K562 (cell line): ENCODE measurements around the gene SMCHD1. TPM values are rescaled to one million over a fixed set of nuclear protein-coding genes. Genes with fewer than 3 reads are reported as not detected.
"Not testable (repeated sequence)": the region's sequence is repeated elsewhere in the genome, so short reads cannot be mapped to it uniquely, and the experiment has no call there.

Source experiments
- ATAC-seq: fragments of 200-7000 bp; cut with Tn5 transposase; 3 replicates; pipeline ENCODE4 v1.9.1; 2020; ENCODE audit warnings: moderate library complexity
- BruUV-seq: library from RNA; stranded (reverse); fragments of 400-500 nt; replicated peaks from 2 replicates; lab custom pipeline; 2021; lab: Mats Ljungman, UMichigan
- CTCF ChIA-PET: fragments of 300-600 bp; formaldehyde crosslinking; extraction: SDS; loops from one replicate; lab custom pipeline; 2021; ENCODE audit warnings: low intra/inter-chr PET ratio; lab: Yijun Ruan, JAX
- POLR2A ChIA-PET: fragments of 300-600, 350-650 bp; sonication (Branson Sonifier 250); formaldehyde crosslinking; extraction: SDS; loops from one replicate; lab custom pipeline; 2021; ENCODE audit warnings: antibody characterized with exemption, inconsistent platforms; lab: Yijun Ruan, JAX
- DNase-seq, 4 experiments: peaks; one replicate each; pipeline versions ENCODE4 v3.0.0 to v3.0.0-alpha.2; 2011 to 2018; ENCODE audit warnings: low spot score in 3 of 4, mixed read lengths in 3 of 4; ENCODE audit errors: extremely low read depth in 1 of 4
- FAIRE-seq: peaks from 2 replicates; lab custom pipeline; 2011; peaks lifted over from hg19 to GRCh38; lab: Jason Lieb, UNC
- H2AFZ ChIP-seq: 2 replicates; pipeline ENCODE4 v1.6.0; 2011; ENCODE audit warnings: low read depth, low read length, control low read depth, inconsistent platforms
- H3K27ac ChIP-seq: fragments of 200-600 bp; 3 replicates; pipeline ENCODE4 v1.8.0; 2011; ENCODE audit warnings: low read depth, mild to moderate bottlenecking, control low read depth, inconsistent platforms, low read length, moderate library complexity, mixed read lengths; ENCODE audit errors: extremely low read depth
- H3K27me3 ChIP-seq, 2 experiments: fragments of 300-600 bp in 1 of 2; 2 replicates in 1 of 2; 3 replicates in 1 of 2; pipeline versions ENCODE4 v1.6.0 to v1.8.0; 2011; ENCODE audit warnings: inconsistent platforms in 2 of 2, low read length in 2 of 2, mild to moderate bottlenecking in 1 of 2, mixed read lengths in 1 of 2, moderate library complexity in 1 of 2; ENCODE audit not compliant: control insufficient read depth in 2 of 2, insufficient read depth in 2 of 2
- H3K36me3 ChIP-seq: fragments of 300-600 bp; 3 replicates; pipeline ENCODE4 v1.8.0; 2011; ENCODE audit warnings: mild to moderate bottlenecking, low read length, inconsistent platforms; ENCODE audit not compliant: control insufficient read depth, insufficient read depth
- H3K4me1 ChIP-seq, 2 experiments: fragments of 200-600 bp in 1 of 2; replicated peaks in 1 of 2; 2 replicates in 1 of 2; 3 replicates in 1 of 2; pipeline versions ENCODE4 v1.5.1 to v1.8.0; 2011; ENCODE audit warnings: inconsistent platforms in 2 of 2, low read length in 2 of 2, mild to moderate bottlenecking in 1 of 2, mixed read lengths in 1 of 2, moderate library complexity in 1 of 2; ENCODE audit not compliant: control insufficient read depth in 2 of 2, insufficient read depth in 2 of 2
- H3K4me2 ChIP-seq: 2 replicates; pipeline ENCODE4 v1.6.1; 2011; ENCODE audit warnings: low read length, control low read depth, inconsistent platforms, mixed read lengths; ENCODE audit not compliant: insufficient read depth
- H3K4me3 ChIP-seq: fragments of 200-600 bp; sonication (generic), shearing (Covaris generic); 2 replicates; pipeline ENCODE4 v1.5.1; 2016; ENCODE audit warnings: control low read depth, inconsistent platforms
- H3K79me2 ChIP-seq: fragments of 200-600 bp; 3 replicates; pipeline ENCODE4 v1.8.0; 2011; ENCODE audit warnings: low read length, inconsistent platforms; ENCODE audit not compliant: control insufficient read depth, insufficient read depth
- H3K9ac ChIP-seq, 2 experiments: 2 replicates each; pipeline versions ENCODE4 v1.6.0 to v1.6.1; 2011; ENCODE audit warnings: low read depth in 2 of 2, low read length in 2 of 2, control low read depth in 1 of 2, inconsistent platforms in 1 of 2, mild to moderate bottlenecking in 1 of 2, mixed read lengths in 1 of 2; ENCODE audit not compliant: insufficient read depth in 1 of 2
- H3K9me1 ChIP-seq: one replicate; pipeline ENCODE4 v1.6.0; 2011; ENCODE audit warnings: inconsistent platforms, mild to moderate bottlenecking, low read length, moderate library complexity; ENCODE audit not compliant: control insufficient read depth, insufficient read depth
- H3K9me3 ChIP-seq: replicated peaks from 2 replicates; pipeline ENCODE4 v1.5.1; 2011; ENCODE audit warnings: low read depth, low read length, inconsistent platforms; ENCODE audit not compliant: control insufficient read depth, insufficient read depth
- H4K20me1 ChIP-seq: replicated peaks from 2 replicates; pipeline ENCODE4 v1.6.1; 2011; ENCODE audit warnings: low read length, inconsistent platforms, mixed read lengths; ENCODE audit not compliant: control insufficient read depth, insufficient read depth
- CBX3 ChIP-seq, 2 experiments: IDR thresholded peaks; 1 replicate in 1 of 2; 2 replicates in 1 of 2; pipeline ENCODE4 v1.6.1; 2012; ENCODE audit warnings: inconsistent platforms in 2 of 2, low read length in 2 of 2, borderline replicate concordance in 1 of 2, control low read depth in 1 of 2
- JUND ChIP-seq, 2 experiments: IDR thresholded peaks; 2 replicates in 1 of 2; 3 replicates in 1 of 2; pipeline ENCODE4 v1.6.1; 2011; ENCODE audit warnings: borderline replicate concordance in 2 of 2, low read depth in 2 of 2, low read length in 2 of 2, improper control_type of control experiment in 1 of 2, missing biosample characterization in 1 of 2, missing genetic modification characterization in 1 of 2, missing genetic modification reagents in 1 of 2
- NR2F6 ChIP-seq: fragments of 450-650 bp; formaldehyde crosslinking; IDR thresholded peaks from 2 replicates; pipeline ENCODE4 v1.4.0; 2020; ENCODE audit warnings: mild to moderate bottlenecking
- SUPT5H ChIP-seq: fragments of 450-650 bp; IDR thresholded peaks from 2 replicates; pipeline ENCODE4 v1.6.1; 2016
- TRIM24 ChIP-seq, 2 experiments: fragments of 450-650 bp; IDR thresholded peaks; 2 replicates each; pipeline ENCODE4 v1.6.1; 2016
- TRIM28 ChIP-seq: fragments of 450-650 bp; IDR thresholded peaks from 2 replicates; pipeline ENCODE4 v1.6.1; 2017
- ZNF316 ChIP-seq: fragments of 450-650 bp; IDR thresholded peaks from 2 replicates; pipeline ENCODE4 v1.6.1; 2016
- WGBS: fragments of 100-300 bp; shearing (Covaris generic); methylation state at CpG from one replicate; pipeline ENCODE4 v1.1.6; 2016; ENCODE audit warnings: low coverage, mixed read lengths; ENCODE audit not compliant: insufficient coverage; ENCODE audit errors: missing lambda C conversion rate; 5-methylcytosine and 5-hydroxymethylcytosine counted together
- in situ Hi-C: fragments of 300-500 bp; cut with MboI; formaldehyde crosslinking; loops from 4 replicates; pipeline ENCODE4 v1.15.0; 2018; ENCODE audit warnings: inconsistent platforms, mixed read lengths
- intact Hi-C: fragments of 100-400 bp; cut with micrococcal nuclease; formaldehyde crosslinking; loops from 2 replicates; pipeline ENCODE4 v1.14.2; 2022
- polyA plus RNA-seq, 8 experiments: library from polyadenylated mRNA; depleted of rRNA in 4 of 8; stranded (reverse) in 5 of 8; unstranded in 3 of 8; fragments of >200 nt; fragmentation: Nextera tagmentation in 2 of 8; fragmentation: Illumina TruSeq in 1 of 8; extraction: Ambion mirVana in 2 of 8; extraction: Trizol in 1 of 8; gene quantifications; 2 replicates each; pipeline versions ENCODE4 v1.2.1 to v1.2.3, GENCODE V29; 2011 to 2014; ENCODE audit warnings: inconsistent platforms in 1 of 8, missing spikeins in 1 of 8
- total RNA-seq, 7 experiments: library from RNA; depleted of rRNA in 6 of 7; stranded (reverse); fragments of >200 nt in 6 of 7; fragmentation: Illumina TruSeq in 2 of 7; extraction: Trizol in 2 of 7; gene quantifications; 2 replicates each; pipeline versions ENCODE4 v1.2.1 to v1.2.3, GENCODE V29; 2011 to 2021; ENCODE audit warnings: low replicate concordance in 1 of 7

The SMCHD1 gene
- total and polyA plus RNA-seq, 9 of the 15 experiments (the other 6 are each of a cell fraction or from before 2014, with no cell fraction given): 6.3 to 144 (median 72.7) TPM

DNA sequence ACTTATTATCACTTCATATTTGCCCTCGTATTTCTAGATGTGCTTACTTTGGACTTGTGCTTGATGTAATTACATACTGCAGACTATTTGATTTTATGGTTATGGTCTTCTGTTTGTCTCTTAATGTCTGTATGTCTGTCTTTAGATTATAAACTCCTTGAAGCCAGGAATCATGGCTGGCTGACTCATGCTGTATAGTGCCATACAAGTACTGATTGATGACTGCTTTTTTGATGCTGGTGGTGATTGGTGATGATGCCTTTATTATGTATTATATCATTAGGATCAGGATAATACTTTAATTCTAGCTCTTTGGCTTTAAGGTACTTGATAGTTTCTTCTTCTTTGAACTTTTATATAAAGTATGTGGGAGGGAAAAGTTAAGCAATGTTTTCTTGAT is 17.3 kb downstream of the SMCHD1 start:
- CTCF ChIA-PET: no interaction called here
- Histone ChIP-seq H3K9ac (no peak overlapping the region), H3K9me1 (no peaks in the 10 kb centered on the region), H3K4me3 (no peak overlapping the region), H3K27me3 (no peaks in the 10 kb centered on the region), H3K4me1 (no peaks in the 10 kb centered on the region), H3K9me3 (no peaks in the 10 kb centered on the region), H3K79me2 (peaks cover 55% of the 10 kb centered on the region), H2AFZ (no peak overlapping the region), H3K27ac (no peak overlapping the region)
- no peak for FAIRE-seq
- intact Hi-C loops: no loop called here
- 100% methylated on average over 1 of the region's 1 CpG for WGBS
- ATAC-seq: no peak
- POLR2A ChIA-PET: interaction anchor here (0.9 to 2.3 kb wide), 2 partner anchors 9 to 17 kb away, joined by 3 to 12 read pairs; partner anchors contain the start of gene SMCHD1
- 0 out of 3 replicates have a peak, but pooled peaks of 1 of the 2 experiments have one; percentile 27 for TF ChIP-seq CBX3 (IDR thresholded peaks at IDR 0.05; ENCODE audit: borderline replicate concordance in 1 of 2, low read length in 2 of 2)
- no peak for TF ChIP-seq JUND (IDR thresholded peaks at IDR 0.05; ENCODE audit: borderline replicate concordance, low read depth, low read length)
- TF ChIP-seq JUND (tag; IDR thresholded peaks at IDR 0.05; ENCODE audit: borderline replicate concordance, low read depth, low read length): peak; percentile 45; the same call in 1 of the 3 replicates
- peak; percentile 51 to 70; a peak in 3 of 4 replicates for TF ChIP-seq TRIM24 (IDR thresholded peaks at IDR 0.05)
- TF ChIP-seq TRIM28: 0 out of 2 replicates have a peak, but pooled peaks have one; percentile 27
- TF ChIP-seq NR2F6: no peak
- TF ChIP-seq SUPT5H: no peak
- peak; percentile 86 for TF ChIP-seq ZNF316
- TF ChIP-seq, all 486 proteins: peak for 5
- Histone ChIP-seq H3K36me3 (peaks cover 96% of the 10 kb centered on the region), H4K20me1 (no peaks in the 10 kb centered on the region), H3K4me2 (no peak overlapping the region)
- in situ Hi-C loops: no loop called here
- BruUV-seq: no TSS peak
- no peak for DNase-seq

DNA sequence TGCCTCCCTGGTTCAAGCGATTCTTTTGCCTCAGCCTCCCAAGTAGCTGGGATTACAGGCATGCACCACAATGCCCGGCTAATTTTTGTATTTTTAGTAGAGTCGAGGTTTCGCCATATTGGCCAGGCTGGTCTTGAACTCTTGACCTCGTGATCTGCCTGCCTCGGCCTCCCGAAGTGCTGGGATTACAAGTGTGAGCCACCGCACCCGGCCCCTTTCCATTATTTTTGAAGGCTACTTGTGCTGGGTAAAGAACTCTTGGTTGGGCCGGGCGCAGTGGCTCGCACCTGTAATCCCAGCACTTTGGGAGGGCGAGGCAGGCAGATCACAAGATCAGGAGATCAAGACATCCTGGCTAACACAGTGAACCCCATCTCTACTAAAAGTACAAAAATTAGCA is 23.4 kb downstream of the SMCHD1 start:
- CTCF ChIA-PET: interaction anchor here (0.6 kb wide), 1 partner anchor 99 kb away, joined by 4 read pairs; no protein-coding TSS in a partner anchor
- POLR2A ChIA-PET: interaction anchor here (1.3 to 2.0 kb wide), 3 partner anchors 12 to 25 kb away, joined by 3 to 5 read pairs (median 3); no protein-coding TSS in a partner anchor
- intact Hi-C loops: not testable (repeated sequence)

More for the DNA sequence above, 23.4 kb downstream of the SMCHD1 start:
- in situ Hi-C loops, H3K4me1 ChIP-seq, BruUV-seq, DNase-seq, H3K9me1 ChIP-seq, H4K20me1 ChIP-seq, H3K27me3 ChIP-seq, H2AFZ ChIP-seq, H3K4me3 ChIP-seq, ATAC-seq, H3K9me3 ChIP-seq, H3K4me2 ChIP-seq, H3K9ac ChIP-seq, FAIRE-seq, H3K27ac ChIP-seq: not testable (repeated sequence)
- H3K79me2 ChIP-seq: peaks cover 63% of the 10 kb centered on the region
- 97% methylated on average over 12 of the region's 13 CpGs for WGBS
- H3K36me3 ChIP-seq: peaks cover 75% of the 10 kb centered on the region
